IPS-18c (cell line): ENCODE data around the gene RNF115.
"Not testable (repeated sequence)": the region's sequence is repeated elsewhere in the genome, so short reads cannot be mapped to it uniquely, and the experiment has no call there.

ENCODE experiments used
- H3K4me3 ChIP-seq: 2 replicates; pipeline ENCODE4 v1.7.0; 2013; ENCODE audit warnings: low read depth, mild to moderate bottlenecking, low read length, moderate library complexity; ENCODE audit not compliant: insufficient read depth
- H3K9me3 ChIP-seq: one replicate; pipeline ENCODE4 v1.6.1; 2013; ENCODE audit warnings: mild to moderate bottlenecking, low read length, moderate library complexity; ENCODE audit not compliant: control insufficient read depth, insufficient read depth

Gene RNF115

GRCh38 chr1:145792484-145792883, 31.4 kb downstream of the RNF115 start:
- Histone ChIP-seq H3K9me3 (no peaks in the 10 kb centered on the region), H3K4me3 (no peak overlapping the region)

- not testable (repeated sequence) for H3K4me3 ChIP-seq
These were observed 32.0 kb downstream of the RNF115 start for GRCh38 chr1:145791860-145792259.

GRCh38 chr1:145788580-145788979, 35.3 kb downstream of the RNF115 start:
- Histone ChIP-seq H3K4me3 (no peak overlapping the region), H3K9me3 (no peaks in the 10 kb centered on the region)

More at GRCh38 chr1:145791860-145792259, 32.0 kb downstream of the RNF115 start:
- H3K9me3 ChIP-seq = not testable (repeated sequence)

GRCh38 chr1:145786271-145786670, 37.6 kb downstream of the RNF115 start:
- no peaks in the 10 kb centered on the region for H3K9me3 ChIP-seq
- no peak overlapping the region for H3K4me3 ChIP-seq

GRCh38 chr1:145785547-145785946, 38.3 kb downstream of the RNF115 start:
- no peak overlapping the region for H3K4me3 ChIP-seq
- no peaks in the 10 kb centered on the region for H3K9me3 ChIP-seq

GRCh38 chr1:145784409-145784808, 39.5 kb downstream of the RNF115 start:
- Histone ChIP-seq H3K4me3 (no peak overlapping the region), H3K9me3 (no peaks in the 10 kb centered on the region)

- Histone ChIP-seq H3K4me3 (no peak overlapping the region), H3K9me3 (no peaks in the 10 kb centered on the region)
These were observed 41.4 kb downstream of the RNF115 start for GRCh38 chr1:145782272-145783099.

GRCh38 chr1:145778146-145778540, 45.8 kb downstream of the RNF115 start:
- no peak overlapping the region for H3K4me3 ChIP-seq
- no peaks in the 10 kb centered on the region for H3K9me3 ChIP-seq

GRCh38 chr1:145777357-145778145, 46.3 kb downstream of the RNF115 start:
- no peak overlapping the region for H3K4me3 ChIP-seq
- H3K9me3 ChIP-seq = no peaks in the 10 kb centered on the region

- Histone ChIP-seq H3K4me3 (no peak overlapping the region), H3K9me3 (no peaks in the 10 kb centered on the region)
These were observed 50.5 kb downstream of the RNF115 start for GRCh38 chr1:145773423-145773822.

GRCh38 chr1:145771056-145771455, 52.8 kb downstream of the RNF115 start:
- Histone ChIP-seq H3K4me3 (no peak overlapping the region), H3K9me3 (no peaks in the 10 kb centered on the region)

- H3K4me3 ChIP-seq, H3K9me3 ChIP-seq: not testable (repeated sequence)
These were observed 55.9 kb downstream of the RNF115 start for GRCh38 chr1:145768004-145768403.

- H3K9me3 ChIP-seq, H3K4me3 ChIP-seq: not testable (repeated sequence)
These were observed 57.0 kb downstream of the RNF115 start for GRCh38 chr1:145766926-145767325.

- not testable (repeated sequence) for H3K9me3 ChIP-seq, H3K4me3 ChIP-seq
These were observed 58.1 kb downstream of the RNF115 start for GRCh38 chr1:145765585-145766360.

GRCh38 chr1:145765127-145765526, 58.8 kb downstream of the RNF115 start:
- not testable (repeated sequence) for H3K4me3 ChIP-seq, H3K9me3 ChIP-seq

- H3K9me3 ChIP-seq, H3K4me3 ChIP-seq: not testable (repeated sequence)
These were observed 59.5 kb downstream of the RNF115 start for GRCh38 chr1:145764231-145764940.

GRCh38 chr1:145762001-145762400, 61.9 kb downstream of the RNF115 start:
- not testable (repeated sequence) for H3K9me3 ChIP-seq, H3K4me3 ChIP-seq
